Lower leg skin (tissue), 4 donors: ENCODE results near the gene PABPC1L. TPM values are rescaled to one million over a fixed set of nuclear protein-coding genes. Genes with fewer than 3 reads are reported as not detected.

Source experiments
- DNase-seq, 2 donors: peaks; one replicate each; pipeline ENCODE4 v3.0.0-alpha.2; 2019; ENCODE audit warnings: low spot score in 2 of 2
- H3K4me3 ChIP-seq: fragments of 200-600 bp; sonication (generic); 2 replicates; pipeline ENCODE4 v1.5.1; 2017; ENCODE audit warnings: mild to moderate bottlenecking, low read depth; ENCODE audit not compliant: poor library complexity, severe bottlenecking
- POLR2A ChIP-seq, 2 donors: fragments of 450-650 bp; IDR thresholded peaks; one replicate each; pipeline ENCODE4 v1.6.1; 2016 to 2017; ENCODE audit warnings: antibody characterized with exemption in 2 of 2, mild to moderate bottlenecking in 1 of 2, moderate library complexity in 1 of 2
- WGBS, 2 donors: methylation state at CpG; one replicate each; pipeline ENCODE4 v1.1.5; 2018; 5-methylcytosine and 5-hydroxymethylcytosine counted together
- intact Hi-C: fragments of 100-400 bp; cut with DNase I; formaldehyde crosslinking; loops from one replicate; pipeline ENCODE4 v1.15.0; 2023; ENCODE audit warnings: low total_unique reads
- total RNA-seq, 4 donors: library from RNA; depleted of rRNA; stranded (reverse); fragments of >200 nt; gene quantifications; one replicate each; pipeline ENCODE4 v1.1.0, GENCODE V29; 2016
- TF ChIP-seq, protein P1 (sequence below), 3 donors: fragments of 450-650 bp; IDR thresholded peaks; one replicate each; pipeline ENCODE4 v1.5.1; 2016; ENCODE audit warnings: antibody characterized with exemption in 3 of 3, mild to moderate bottlenecking in 3 of 3, moderate library complexity in 2 of 3

The PABPC1L gene
- total RNA-seq, 4 donors from 2014 or later: 7.0 to 30.2 (median 9.6) TPM

DNA sequence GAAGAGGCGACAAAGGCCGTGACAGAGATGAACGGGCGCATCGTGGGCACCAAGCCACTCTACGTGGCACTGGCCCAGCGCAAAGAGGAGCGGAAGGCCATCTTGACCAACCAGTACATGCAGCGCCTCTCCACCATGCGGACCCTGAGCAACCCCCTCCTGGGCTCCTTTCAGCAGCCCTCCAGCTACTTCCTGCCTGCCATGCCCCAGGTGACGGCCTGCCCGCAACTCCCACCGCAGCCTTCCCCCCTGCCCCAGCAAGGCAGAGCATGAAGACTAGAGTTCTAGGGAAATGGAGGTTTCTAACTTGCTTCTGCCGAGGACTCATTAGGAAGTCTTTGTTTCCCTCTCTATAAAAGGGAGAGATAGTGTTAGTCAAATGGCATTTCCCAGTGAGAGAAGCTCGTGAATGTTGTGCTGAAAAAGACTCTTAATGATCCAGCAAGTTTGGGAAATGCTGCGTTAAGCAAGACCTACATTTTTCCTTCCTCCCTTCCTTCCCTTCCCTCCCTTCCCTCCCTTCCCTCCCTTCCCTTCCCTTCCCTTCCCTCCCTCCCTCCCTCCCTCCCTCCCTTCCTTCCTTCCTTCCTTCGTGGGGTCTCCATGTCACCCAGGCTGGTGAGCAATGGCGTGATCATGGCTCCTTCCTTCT is 20.8 kb downstream of the PABPC1L start:
- TF ChIP-seq POLR2A (IDR thresholded peaks at IDR 0.05): no peak
- TF ChIP-seq, protein P1, sequence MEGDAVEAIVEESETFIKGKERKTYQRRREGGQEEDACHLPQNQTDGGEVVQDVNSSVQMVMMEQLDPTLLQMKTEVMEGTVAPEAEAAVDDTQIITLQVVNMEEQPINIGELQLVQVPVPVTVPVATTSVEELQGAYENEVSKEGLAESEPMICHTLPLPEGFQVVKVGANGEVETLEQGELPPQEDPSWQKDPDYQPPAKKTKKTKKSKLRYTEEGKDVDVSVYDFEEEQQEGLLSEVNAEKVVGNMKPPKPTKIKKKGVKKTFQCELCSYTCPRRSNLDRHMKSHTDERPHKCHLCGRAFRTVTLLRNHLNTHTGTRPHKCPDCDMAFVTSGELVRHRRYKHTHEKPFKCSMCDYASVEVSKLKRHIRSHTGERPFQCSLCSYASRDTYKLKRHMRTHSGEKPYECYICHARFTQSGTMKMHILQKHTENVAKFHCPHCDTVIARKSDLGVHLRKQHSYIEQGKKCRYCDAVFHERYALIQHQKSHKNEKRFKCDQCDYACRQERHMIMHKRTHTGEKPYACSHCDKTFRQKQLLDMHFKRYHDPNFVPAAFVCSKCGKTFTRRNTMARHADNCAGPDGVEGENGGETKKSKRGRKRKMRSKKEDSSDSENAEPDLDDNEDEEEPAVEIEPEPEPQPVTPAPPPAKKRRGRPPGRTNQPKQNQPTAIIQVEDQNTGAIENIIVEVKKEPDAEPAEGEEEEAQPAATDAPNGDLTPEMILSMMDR (IDR thresholded peaks at IDR 0.05): no peak
- DNase-seq: no peak
- 91 to 94% methylated on average over 18 of the region's 18 CpGs for WGBS, 2 donors
- no peak overlapping the region for H3K4me3 ChIP-seq
- intact Hi-C loops: no loop called here

DNA sequence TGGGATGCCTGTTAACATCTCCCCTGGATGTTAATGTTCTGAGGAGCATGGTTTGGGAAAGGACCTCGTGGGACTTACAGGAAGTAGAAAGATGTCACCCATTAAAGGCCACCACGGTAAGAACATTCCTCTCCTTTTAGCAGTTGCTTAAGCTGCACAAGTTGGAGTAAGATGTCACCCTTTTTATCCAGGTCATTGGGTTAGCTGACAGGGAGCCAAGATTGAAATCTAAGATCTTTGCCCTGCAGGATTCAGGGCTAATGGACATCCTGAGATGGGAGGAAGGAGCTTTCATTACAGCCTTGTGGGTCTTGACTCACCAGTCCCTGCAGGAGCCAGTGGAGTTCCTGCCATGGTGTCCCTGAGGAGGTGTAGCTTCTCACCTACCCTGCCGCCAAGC is 22.1 kb downstream of the PABPC1L start:
- TF ChIP-seq, protein P1 (IDR thresholded peaks at IDR 0.05): no peak
- no peak for TF ChIP-seq POLR2A (IDR thresholded peaks at IDR 0.05)
- no peak overlapping the region for H3K4me3 ChIP-seq
- no peak for DNase-seq
- WGBS, 2 donors: 88 to 89% methylated on average over 3 of the region's 3 CpGs
- intact Hi-C loops: no loop called here

DNA sequence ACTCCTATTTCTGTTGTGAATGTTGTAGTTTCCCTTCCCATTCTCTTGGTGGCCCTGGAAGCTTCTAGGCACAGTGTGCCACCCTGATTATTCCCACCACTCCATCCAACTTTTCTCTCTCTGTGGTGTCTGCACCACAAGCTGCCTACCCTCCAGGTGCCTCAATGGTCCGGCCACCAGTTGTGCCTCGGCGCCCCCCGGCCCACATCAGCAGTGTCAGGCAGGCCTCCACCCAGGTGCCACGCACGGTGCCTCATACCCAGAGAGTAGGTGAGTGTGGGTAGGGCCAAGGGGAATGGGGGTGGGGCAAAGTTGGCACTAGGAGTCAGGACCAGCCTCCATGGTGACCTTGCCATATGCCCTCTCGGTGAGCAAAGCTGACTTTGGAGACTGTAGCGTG is 23.1 kb downstream of the PABPC1L start:
- DNase-seq: no peak
- WGBS, 2 donors: 94 to 97% methylated on average over 8 of the region's 8 CpGs
- intact Hi-C loops: no loop called here
- H3K4me3 ChIP-seq: no peak overlapping the region
- TF ChIP-seq, protein P1 (IDR thresholded peaks at IDR 0.05): no peak
- no peak for TF ChIP-seq POLR2A (IDR thresholded peaks at IDR 0.05)

DNA sequence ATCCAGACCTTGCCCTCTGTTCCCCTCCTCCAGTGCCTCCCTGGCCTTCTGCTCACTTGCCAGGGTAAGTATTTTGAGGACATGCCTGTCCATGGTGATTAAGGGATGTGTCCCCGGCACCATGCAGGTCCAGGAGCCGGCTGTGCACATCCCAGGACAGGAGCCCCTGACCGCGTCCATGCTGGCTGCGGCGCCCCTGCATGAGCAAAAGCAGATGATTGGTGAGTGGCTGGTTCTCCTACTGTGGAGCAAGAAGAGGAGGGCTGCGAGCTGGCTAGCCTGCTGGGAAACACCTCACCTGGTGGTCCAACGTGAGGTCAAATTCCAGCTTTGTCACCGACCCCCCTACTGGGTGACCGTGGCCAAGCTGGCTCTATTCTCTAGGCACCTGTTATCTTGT is 26.6 kb downstream of the PABPC1L start:
- H3K4me3 ChIP-seq: no peak overlapping the region
- 96% methylated on average over 10 of the region's 10 CpGs for WGBS, 2 donors
- intact Hi-C loops: no loop called here
- no peak for DNase-seq
- no peak for TF ChIP-seq POLR2A (IDR thresholded peaks at IDR 0.05)
- TF ChIP-seq, protein P1 (IDR thresholded peaks at IDR 0.05): no peak

DNA sequence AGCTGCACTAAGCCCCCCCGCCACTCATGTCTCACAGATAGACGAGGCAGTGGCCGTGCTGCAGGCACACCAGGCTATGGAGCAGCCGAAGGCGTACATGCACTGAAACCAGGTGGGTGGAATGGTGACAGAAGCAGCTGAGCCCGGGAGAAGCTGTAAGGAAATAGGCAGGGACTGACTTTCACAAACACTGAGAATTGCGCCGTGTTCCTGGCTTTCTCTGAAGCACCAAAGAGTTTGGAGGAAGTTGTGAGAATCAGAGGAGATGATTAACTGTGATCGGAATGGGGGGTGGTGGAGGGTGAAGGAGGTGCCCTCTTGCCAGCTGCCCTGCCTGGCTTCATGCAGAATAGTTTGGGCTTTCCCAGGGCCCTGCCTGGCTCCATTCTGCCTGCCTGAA is 28.8 kb downstream of the PABPC1L start:
- TF ChIP-seq POLR2A (IDR thresholded peaks at IDR 0.05): no peak
- TF ChIP-seq, protein P1 (IDR thresholded peaks at IDR 0.05): no peak
- intact Hi-C loops: no loop called here
- 83 to 86% methylated on average over 9 of the region's 9 CpGs for WGBS, 2 donors
- no peak for DNase-seq
- no peak overlapping the region for H3K4me3 ChIP-seq

DNA sequence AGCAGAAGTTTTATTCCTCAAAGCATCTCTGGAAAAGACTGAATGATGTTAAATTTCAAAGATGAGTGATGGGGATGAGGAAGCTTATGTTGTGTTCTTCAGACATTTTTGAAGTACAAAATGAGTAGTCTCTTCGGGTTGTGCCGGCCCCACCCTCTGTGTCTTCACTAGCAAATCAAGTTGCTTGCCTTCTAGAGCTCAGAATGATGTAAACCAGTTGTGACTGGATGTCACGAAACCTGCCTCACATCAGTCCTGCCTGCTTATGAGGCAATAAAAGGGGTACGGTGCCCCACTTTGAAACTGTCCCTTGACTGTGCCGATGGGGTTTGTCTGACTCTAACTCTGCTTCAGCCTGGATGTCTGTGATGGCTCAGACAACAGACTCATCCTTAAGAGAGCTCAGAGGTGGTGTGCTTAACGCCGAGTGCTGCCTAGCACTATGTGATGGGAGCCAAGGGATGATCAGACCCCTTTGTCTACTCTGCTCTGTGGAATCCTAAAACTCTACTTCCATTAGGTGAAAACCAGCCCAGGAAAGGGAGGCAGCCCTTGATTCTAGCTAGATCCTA is 31.3 kb downstream of the PABPC1L start:
- TF ChIP-seq, protein P1 (IDR thresholded peaks at IDR 0.05): no peak
- TF ChIP-seq POLR2A (IDR thresholded peaks at IDR 0.05): no peak
- DNase-seq: no peak
- 77% methylated on average over 7 of the region's 7 CpGs for WGBS, 2 donors
- no peak overlapping the region for H3K4me3 ChIP-seq
- intact Hi-C loops: no loop called here
